CD4-positive, alpha-beta T cell treated with Interleukin-12 subunit alpha and Interleukin-12 subunit beta, for 1 hour (primary cell): ENCODE results near the gene TOM1L2.
"Not testable (repeated sequence)": the region's sequence is repeated elsewhere in the genome, so short reads cannot be mapped to it uniquely, and the experiment has no call there.

Source experiments
- DNase-seq: peaks from one replicate; pipeline ENCODE4 v3.0.0-alpha.2; 2020

TOM1L2 gene

GRCh38 chr17:17942846-17943245, 29.4 kb downstream of the TOM1L2 start:
- no peak for DNase-seq

DNA sequence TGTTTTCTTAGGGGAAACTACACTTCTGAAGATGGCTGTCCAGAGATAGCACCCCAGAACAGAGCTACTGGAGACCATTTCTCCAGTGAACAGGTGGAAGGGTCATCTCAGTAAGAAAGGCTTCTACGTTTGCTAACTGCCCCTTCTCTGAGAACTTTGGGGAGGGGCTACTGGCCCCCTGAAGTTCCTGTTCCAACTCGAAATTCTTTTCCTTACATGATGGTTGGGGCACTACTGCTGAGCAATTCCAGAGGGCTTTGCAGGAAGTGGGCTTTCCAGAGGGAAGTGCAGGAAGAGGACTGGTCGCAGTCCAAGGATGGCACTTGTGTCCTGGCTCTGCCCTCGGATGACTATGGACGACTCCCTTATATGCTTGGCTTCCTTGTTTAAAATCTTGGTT, 31.2 kb downstream of the TOM1L2 start:
- no peak for DNase-seq

DNA sequence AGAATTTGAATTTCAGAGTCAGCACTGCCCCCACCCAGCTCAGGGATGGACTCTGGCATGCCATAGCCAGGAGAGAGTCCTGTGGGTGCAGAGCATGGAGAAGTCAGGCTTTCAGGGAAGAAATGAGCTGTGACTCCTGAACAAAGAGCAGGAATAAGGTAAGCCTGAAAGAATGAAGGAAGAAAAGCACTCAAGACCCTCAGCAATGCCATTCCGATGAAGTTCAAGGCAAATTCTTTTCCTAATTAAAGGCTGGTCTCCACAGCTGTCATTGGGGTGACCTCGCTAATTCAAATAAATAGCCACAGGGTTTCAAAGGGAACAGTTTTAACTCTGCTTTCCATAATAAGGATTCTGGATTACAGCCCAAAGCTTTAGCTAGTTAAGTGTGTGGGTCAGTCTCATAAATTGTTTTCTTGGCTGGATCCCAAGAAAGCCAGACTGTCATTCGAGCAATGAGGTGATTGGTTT, 31.7 kb downstream of the TOM1L2 start:
- DNase-seq: no peak

DNA sequence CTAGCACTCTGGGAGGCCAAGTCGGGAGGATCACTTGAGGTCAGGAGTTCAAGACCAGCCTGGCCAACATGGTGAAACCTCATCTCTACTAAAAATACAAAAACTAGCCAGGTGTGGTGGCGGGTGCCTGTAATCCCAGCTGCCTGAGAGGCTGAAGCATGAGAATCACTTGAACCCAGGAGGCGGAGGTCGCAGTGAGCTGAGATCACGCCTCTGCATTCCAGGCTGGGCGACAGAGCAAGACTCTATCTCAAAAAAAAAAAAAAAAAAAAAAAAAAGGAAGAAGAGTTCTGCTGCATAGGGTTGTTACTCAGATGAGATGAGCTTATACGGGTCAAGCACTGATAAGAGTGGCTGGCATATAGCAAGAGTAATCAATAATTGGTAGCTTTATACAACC, 32.3 kb downstream of the TOM1L2 start:
- DNase-seq: not testable (repeated sequence)

- DNase-seq: no peak
Measured at GRCh38 chr17:17938388-17939107, 33.7 kb downstream of the TOM1L2 start.

DNA sequence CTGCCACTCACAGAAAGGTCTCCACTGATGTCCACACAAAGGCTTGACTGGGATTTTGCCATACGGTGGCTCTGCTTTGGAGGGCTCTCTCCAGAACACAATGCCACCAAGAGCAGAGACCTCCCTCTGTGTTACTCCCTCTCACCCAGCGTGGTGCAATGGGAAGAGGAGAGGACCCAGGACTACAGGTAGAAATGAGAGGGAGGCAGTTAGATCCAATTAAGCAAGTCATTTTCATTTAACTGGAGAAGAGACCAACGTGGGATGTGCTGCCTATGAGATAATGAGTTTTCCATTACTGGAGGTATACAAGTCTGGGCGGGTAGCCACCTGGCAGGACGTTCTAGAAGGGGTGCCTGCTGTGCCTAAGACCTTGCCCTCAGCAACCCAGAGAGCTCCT, 34.2 kb downstream of the TOM1L2 start:
- DNase-seq: no peak

- no peak for DNase-seq
Measured at GRCh38 chr17:17937201-17937853, 34.9 kb downstream of the TOM1L2 start.

DNA sequence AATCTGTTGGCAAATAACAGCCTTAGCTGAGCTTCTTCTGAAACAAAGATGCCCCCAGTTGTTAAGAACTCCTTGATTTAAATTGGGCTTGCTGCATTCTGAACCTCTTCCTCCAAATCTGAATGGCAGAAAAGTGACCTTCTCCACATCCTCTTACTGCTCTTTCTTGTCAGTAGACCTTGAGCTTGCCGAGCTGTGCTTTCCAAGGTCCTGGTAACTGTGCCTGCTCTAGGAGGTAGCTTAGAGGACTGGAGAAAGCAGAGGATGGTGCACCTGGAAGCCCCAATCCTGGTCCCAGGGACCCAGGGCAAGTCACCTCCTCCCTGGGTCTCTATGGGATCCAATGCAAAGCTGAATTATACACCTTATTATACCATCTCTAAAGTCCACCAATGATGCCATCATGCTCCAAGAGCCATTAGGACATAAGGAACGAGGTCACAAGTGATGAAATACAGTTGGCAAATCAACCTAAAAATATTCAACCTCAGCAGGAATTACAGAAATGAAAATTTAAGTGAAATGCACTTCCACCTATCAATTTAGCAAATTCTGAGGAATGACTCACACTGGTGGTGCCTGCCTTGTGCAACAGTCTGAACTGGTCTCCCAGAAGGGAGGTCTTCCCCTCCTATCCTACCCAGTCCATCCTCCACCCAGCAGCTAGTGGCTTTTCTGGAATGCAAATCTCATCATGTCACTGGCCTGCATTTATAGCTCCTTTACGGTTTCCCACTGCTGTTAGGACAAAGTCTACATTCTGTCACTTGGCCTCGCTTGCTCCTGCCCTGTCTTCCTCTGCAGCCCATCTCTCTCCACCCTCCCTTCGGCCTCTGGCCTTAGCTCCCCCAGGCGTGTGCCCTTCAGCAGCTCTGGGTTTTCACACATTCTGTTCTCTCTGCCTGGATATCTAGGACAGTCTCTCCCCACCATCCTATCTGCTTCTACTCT, 36.6 kb downstream of the TOM1L2 start:
- DNase-seq: no peak

GRCh38 chr17:17934806-17935205, 37.4 kb downstream of the TOM1L2 start:
- no peak for DNase-seq

DNA sequence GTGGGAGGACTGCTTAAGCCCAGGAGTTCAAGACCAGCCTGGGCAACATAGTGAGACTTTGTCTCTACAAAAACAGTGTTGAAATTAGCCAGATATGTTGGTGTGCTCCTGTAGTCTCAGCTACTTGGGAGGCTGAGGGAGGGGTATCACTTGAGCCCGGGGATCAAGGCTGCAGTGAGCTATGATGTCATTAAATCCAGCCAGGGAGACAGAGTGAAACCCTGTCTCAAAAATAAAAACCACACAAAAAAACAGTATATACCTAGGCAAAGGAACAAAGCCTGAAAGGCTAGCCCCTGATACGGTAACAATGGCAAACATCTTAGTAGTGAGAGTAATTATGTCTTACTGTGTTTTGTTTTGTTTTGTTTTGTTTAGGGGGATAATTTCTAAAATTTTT, 38.0 kb downstream of the TOM1L2 start:
- no peak for DNase-seq

GRCh38 chr17:17933775-17934174, 38.4 kb downstream of the TOM1L2 start:
- no peak for DNase-seq

DNA sequence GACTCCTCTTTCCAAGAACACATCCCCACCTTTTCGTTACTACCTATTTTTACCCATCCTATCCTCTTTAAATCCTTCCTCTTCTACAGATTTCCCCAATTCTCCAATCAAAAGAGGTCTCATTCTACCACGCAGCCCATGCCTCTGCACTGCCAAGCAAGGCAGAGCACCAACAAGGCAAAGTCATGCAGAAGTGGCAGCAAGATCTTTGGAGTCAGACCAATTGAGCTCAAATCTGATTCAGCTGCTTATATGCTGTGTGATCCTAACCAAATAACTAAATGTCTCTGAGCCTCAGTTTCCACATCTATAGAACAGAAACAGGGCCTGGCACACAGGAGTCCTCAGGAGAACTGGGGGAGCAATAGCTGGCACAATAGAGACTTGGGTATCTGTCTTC, 41.0 kb downstream of the TOM1L2 start:
- no peak for DNase-seq

GRCh38 chr17:17930674-17931073, 41.5 kb downstream of the TOM1L2 start:
- DNase-seq: no peak

GRCh38 chr17:17929655-17930380, 42.4 kb downstream of the TOM1L2 start:
- no peak for DNase-seq

DNA sequence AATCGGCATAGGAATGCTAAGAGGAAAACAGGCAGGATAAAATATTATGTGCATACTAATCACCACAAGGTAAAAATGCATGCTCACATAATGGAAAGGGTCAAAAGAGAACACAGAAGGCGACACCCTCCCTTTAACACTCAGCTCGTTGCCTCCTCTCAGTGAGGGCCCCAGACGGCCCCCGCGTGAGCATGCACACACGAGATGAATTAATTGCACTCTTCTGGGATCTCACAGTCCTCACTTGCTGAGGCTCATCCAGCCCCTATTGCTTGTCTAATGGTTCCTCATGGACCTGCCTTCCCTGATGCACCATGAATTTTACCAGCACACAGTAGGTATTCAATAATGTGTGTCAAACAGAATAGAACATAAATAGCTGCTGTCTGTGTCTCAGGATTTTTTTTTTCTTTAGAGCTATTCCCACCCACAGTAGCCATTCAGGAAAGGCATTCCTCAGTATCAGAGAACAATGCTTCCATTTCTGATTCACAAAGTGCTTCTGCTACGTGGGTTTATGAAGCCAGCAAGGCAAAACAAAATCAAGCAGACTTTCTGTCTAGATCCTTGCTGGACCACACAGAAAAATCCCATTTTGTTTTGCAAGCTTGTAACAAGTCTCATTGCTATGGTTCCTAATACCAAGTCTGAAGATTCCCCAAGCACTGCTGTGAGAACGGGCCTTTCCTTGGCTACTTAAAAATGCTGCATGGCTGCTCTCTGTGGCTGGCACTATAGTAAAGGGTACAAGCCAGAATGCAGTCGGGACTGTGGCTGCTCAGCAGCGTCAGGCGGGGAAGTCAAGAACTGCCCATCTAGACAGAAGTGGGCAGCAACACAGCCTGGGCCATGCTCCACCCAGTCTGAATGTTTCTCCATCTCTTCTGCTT, 43.6 kb downstream of the TOM1L2 start:
- no peak for DNase-seq

DNA sequence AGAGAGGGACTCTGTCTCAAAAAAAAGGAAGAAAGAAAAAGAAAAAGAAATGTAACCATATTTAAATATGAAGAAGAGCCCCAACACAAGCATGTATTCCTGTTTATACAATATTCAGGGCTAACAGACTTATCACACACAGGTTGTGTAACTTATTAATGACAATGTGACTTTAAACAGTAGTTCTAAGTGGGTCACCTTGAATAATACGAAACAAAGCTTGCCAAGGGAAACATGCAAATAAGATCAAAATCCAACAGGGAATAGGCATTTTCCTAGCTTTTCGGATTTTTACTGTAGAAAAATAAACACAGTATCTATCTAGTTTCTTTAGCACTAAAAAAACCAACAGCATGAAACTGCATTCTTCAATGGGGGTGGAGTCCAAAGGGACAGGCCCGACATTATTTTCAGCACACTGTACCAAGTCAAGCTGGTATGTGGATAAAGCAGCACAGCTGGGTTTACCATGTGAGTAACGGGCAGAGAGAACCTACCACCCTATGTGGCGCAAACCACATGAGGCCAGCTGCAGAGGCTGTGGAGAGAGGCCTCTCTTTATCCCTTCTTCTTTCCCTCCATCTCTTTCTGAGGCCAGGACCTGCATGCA, 45.3 kb downstream of the TOM1L2 start:
- no peak for DNase-seq

GRCh38 chr17:17926036-17926435, 46.2 kb downstream of the TOM1L2 start:
- DNase-seq: no peak

DNA sequence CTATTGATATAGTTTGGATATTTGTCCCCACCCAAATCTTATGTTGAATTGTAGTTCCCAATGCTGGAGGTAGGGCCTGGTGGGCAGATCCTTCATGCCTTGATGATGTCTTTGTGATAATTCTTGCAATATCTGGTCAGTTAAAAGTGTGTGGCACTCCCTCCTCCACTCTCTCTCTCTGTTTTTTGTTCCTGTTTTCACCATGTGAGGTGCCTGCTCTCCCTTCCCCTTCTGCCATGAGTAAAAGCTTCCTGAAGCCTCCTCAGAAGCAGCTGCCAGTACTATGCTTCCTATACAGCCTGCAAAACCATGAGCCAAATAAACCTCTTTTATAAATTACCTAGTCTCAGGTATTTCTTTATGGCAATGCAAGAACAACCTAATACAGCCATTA, 47.3 kb downstream of the TOM1L2 start:
- no peak for DNase-seq

- no peak for DNase-seq
Measured at GRCh38 chr17:17924131-17924856, 47.9 kb downstream of the TOM1L2 start.

- DNase-seq: no peak
Measured at GRCh38 chr17:17922070-17922614, 50.1 kb downstream of the TOM1L2 start.
